ENCODE results near the gene CRHR1.

The CRHR1 gene

DNA sequence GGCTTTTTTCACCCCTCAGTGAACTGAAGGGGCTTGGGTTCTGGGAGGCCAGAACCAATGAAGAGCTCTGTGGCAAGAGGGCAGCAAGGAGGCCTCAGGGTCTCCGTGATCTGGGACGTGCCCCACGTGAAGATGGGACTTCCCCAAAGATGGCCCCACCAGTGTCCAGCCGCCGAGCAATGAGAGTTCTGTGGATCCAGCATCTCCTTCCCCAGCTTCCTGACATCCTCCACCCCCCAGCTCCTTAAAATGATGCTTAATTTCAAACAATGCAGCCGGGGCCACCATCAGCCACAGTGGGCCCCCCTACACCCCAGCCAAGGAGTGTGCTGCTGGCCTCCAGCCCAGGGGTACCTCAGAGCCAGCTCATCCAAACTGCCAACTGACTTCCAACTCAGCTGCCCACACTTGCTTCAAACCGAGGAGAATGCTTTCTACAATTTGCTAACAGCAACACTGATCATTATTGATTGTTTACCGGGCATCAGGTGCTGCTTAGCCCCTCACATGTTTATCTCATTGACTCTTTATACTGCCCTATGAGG lies 54.7 kb downstream of the CRHR1 start:
- H3K27me3 ChIP-seq (ENCODE audit: insufficient read depth, poor library complexity, severe bottlenecking): peaks cover 2% of the 10 kb centered on the region
- no peak for TF ChIP-seq SPI1 (IDR thresholded peaks at IDR 0.05; ENCODE audit: borderline replicate concordance, low read depth)
- TF ChIP-seq, protein P1, sequence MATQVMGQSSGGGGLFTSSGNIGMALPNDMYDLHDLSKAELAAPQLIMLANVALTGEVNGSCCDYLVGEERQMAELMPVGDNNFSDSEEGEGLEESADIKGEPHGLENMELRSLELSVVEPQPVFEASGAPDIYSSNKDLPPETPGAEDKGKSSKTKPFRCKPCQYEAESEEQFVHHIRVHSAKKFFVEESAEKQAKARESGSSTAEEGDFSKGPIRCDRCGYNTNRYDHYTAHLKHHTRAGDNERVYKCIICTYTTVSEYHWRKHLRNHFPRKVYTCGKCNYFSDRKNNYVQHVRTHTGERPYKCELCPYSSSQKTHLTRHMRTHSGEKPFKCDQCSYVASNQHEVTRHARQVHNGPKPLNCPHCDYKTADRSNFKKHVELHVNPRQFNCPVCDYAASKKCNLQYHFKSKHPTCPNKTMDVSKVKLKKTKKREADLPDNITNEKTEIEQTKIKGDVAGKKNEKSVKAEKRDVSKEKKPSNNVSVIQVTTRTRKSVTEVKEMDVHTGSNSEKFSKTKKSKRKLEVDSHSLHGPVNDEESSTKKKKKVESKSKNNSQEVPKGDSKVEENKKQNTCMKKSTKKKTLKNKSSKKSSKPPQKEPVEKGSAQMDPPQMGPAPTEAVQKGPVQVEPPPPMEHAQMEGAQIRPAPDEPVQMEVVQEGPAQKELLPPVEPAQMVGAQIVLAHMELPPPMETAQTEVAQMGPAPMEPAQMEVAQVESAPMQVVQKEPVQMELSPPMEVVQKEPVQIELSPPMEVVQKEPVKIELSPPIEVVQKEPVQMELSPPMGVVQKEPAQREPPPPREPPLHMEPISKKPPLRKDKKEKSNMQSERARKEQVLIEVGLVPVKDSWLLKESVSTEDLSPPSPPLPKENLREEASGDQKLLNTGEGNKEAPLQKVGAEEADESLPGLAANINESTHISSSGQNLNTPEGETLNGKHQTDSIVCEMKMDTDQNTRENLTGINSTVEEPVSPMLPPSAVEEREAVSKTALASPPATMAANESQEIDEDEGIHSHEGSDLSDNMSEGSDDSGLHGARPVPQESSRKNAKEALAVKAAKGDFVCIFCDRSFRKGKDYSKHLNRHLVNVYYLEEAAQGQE (IDR thresholded peaks at IDR 0.05; ENCODE audit: insufficient replicate concordance, low read depth): no peak
- TF ChIP-seq POLR2AphosphoS5 (IDR thresholded peaks at IDR 0.05; ENCODE audit: low read depth): no peak
- TF ChIP-seq, protein P2, sequence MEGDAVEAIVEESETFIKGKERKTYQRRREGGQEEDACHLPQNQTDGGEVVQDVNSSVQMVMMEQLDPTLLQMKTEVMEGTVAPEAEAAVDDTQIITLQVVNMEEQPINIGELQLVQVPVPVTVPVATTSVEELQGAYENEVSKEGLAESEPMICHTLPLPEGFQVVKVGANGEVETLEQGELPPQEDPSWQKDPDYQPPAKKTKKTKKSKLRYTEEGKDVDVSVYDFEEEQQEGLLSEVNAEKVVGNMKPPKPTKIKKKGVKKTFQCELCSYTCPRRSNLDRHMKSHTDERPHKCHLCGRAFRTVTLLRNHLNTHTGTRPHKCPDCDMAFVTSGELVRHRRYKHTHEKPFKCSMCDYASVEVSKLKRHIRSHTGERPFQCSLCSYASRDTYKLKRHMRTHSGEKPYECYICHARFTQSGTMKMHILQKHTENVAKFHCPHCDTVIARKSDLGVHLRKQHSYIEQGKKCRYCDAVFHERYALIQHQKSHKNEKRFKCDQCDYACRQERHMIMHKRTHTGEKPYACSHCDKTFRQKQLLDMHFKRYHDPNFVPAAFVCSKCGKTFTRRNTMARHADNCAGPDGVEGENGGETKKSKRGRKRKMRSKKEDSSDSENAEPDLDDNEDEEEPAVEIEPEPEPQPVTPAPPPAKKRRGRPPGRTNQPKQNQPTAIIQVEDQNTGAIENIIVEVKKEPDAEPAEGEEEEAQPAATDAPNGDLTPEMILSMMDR (IDR thresholded peaks at IDR 0.05; ENCODE audit: insufficient read depth, low read length): no peak
- TF ChIP-seq GABPA (IDR thresholded peaks at IDR 0.05; ENCODE audit: low read depth): no peak
- DNase-seq (ENCODE audit: low read depth in 1 of 2, low spot score in 1 of 2): no peak
- H3K4me3 ChIP-seq (replicated peaks; ENCODE audit: insufficient read depth, low read length): no peak overlapping the region
- no peak overlapping the region for H3K27ac ChIP-seq (replicated peaks)

DNA sequence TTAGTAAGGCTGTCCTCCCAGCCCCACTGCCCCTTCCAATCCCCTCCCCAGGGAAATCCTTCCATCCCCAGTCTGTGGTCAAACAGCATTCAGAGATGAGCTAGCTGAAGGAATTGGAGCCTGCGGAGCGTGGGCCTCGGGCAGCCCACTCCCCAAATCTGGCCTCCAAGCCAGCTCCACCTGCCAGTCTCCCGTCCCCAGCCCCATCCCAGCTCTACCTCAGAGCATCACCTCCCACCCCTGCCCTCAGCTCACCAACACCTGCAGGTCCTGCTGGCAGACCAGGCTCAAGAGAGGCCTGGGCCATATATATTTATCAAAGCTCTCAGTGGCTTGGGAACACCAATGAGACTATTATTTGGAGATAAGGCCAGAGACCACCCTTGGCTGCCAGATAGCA lies 55.3 kb downstream of the CRHR1 start:
- Histone ChIP-seq H3K4me3 (replicated peaks; ENCODE audit: insufficient read depth, low read length) (no peak overlapping the region), H3K27ac (replicated peaks) (no peak overlapping the region), H3K27me3 (ENCODE audit: insufficient read depth, poor library complexity, severe bottlenecking) (peaks cover 2% of the 10 kb centered on the region)
- TF ChIP-seq GABPA (IDR thresholded peaks at IDR 0.05; ENCODE audit: low read depth) (no peak), POLR2AphosphoS5 (IDR thresholded peaks at IDR 0.05; ENCODE audit: low read depth) (no peak), SPI1 (IDR thresholded peaks at IDR 0.05; ENCODE audit: borderline replicate concordance, low read depth) (no peak)
- TF ChIP-seq, protein P2 (IDR thresholded peaks at IDR 0.05; ENCODE audit: insufficient read depth, low read length): no peak
- TF ChIP-seq, protein P1 (IDR thresholded peaks at IDR 0.05; ENCODE audit: insufficient replicate concordance, low read depth): no peak
- no peak for DNase-seq (ENCODE audit: low read depth in 1 of 2, low spot score in 1 of 2)

DNA sequence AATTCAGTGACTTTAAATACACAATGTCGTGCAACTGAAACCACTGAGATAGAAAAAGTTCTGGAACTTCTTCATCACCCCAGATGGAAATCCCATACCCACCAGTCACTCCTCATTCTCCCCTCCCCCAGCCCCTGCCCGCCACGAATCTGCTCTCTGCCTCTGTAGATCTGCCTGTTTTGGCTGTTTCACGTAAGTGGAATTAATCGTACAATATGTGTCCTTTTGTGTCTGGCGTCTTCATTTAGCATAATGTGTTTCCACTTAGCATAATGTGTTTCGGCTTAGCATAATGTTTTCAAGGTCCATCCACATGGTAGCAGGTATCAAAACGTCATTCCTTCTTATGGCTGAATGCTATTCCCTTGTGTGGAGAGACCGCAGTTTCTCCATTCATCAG lies 57.1 kb downstream of the CRHR1 start:
- H3K27me3 ChIP-seq (ENCODE audit: insufficient read depth, poor library complexity, severe bottlenecking): peaks cover 2% of the 10 kb centered on the region
- TF ChIP-seq, protein P1 (IDR thresholded peaks at IDR 0.05; ENCODE audit: insufficient replicate concordance, low read depth): no peak
- TF ChIP-seq, protein P2 (IDR thresholded peaks at IDR 0.05; ENCODE audit: insufficient read depth, low read length): no peak
- TF ChIP-seq GABPA (IDR thresholded peaks at IDR 0.05; ENCODE audit: low read depth) (no peak), POLR2AphosphoS5 (IDR thresholded peaks at IDR 0.05; ENCODE audit: low read depth) (no peak), SPI1 (IDR thresholded peaks at IDR 0.05; ENCODE audit: borderline replicate concordance, low read depth) (no peak)

More for the DNA sequence above, 57.1 kb downstream of the CRHR1 start:
- no peak overlapping the region for H3K27ac ChIP-seq (replicated peaks)
- no peak overlapping the region for H3K4me3 ChIP-seq (replicated peaks; ENCODE audit: insufficient read depth, low read length)
- DNase-seq (ENCODE audit: low read depth in 1 of 2, low spot score in 1 of 2): no peak

Data from HL-60 (cell line).